NCI-H1436 treated with DMSO at 0.1 percent for 48 hours (cell line): Measurements from ENCODE around the gene CERS6.
"Not testable (repeated sequence)": the region's sequence is repeated elsewhere in the genome, so short reads cannot be mapped to it uniquely, and the experiment has no call there.

Experiments
- DNase-seq: peaks from one replicate; lab custom pipeline; 2025; lab: John Stamatoyannopoulos, UW

CERS6 gene

GRCh38 chr2:168501466-168502065, 45.5 kb downstream of the CERS6 start:
- DNase-seq: no peak

DNA sequence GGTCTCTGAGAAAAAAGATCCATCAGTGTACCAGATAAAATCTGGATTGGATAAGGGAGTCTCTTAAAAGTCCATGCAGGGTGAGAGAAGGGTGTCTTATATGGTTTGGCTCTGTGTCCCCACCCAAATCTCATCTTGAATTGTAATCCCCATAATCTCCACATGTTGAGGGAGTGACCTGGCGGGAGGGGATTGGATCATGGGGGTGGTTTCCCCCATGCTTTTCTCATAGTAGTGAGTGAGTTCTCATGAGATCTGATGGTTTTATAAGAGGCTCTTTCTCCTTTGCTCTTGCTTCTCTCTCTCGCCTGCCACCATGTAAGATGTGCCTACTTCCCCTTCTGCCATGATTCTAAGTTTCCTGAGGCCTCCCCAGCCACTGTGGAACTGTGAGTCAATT, 46.8 kb downstream of the CERS6 start:
- not testable (repeated sequence) for DNase-seq

DNA sequence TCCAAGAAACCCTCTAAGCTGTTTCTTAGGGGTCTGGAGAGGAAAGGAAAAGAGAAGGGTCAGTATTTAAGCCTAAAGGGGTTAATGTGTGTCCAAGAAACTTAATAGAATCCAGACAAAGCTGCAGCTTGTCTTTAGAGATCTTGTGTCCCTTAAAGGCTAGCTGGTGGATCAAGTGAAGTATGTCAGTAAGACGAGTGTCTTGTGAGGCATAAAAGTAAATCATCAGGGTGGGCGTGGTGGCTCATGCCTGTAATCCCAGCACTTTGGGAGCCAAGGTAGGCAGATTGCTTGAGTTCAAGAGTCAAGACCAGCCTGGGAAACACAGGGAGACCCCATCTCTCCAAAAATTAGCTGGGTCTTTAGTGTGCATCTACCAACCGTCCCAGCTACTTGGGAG, 47.8 kb downstream of the CERS6 start:
- no peak for DNase-seq

GRCh38 chr2:168504323-168504722, 48.3 kb downstream of the CERS6 start:
- no peak for DNase-seq

GRCh38 chr2:168510125-168510756, 54.2 kb downstream of the CERS6 start:
- no peak for DNase-seq

DNA sequence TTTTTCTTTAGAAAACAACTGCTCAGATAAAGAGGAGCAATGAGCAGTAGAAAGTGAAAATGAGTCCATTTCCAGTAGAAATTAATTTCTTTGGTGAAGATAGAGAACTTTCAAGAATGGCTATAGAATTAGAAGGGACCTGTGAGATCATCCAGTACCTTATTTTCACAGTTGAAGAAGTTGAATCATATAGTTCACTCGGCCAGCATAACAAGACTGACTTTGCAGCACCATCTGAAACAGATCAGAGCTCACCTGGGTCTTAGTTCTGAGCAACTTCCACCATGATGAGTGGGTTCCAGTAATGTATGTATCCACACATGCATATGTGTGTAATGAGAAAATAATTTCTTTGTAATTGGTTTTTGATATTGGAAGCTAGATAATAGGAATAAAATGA, 58.6 kb downstream of the CERS6 start:
- no peak for DNase-seq

- no peak for DNase-seq
Measured at GRCh38 chr2:168515502-168515901, 59.4 kb downstream of the CERS6 start.

DNA sequence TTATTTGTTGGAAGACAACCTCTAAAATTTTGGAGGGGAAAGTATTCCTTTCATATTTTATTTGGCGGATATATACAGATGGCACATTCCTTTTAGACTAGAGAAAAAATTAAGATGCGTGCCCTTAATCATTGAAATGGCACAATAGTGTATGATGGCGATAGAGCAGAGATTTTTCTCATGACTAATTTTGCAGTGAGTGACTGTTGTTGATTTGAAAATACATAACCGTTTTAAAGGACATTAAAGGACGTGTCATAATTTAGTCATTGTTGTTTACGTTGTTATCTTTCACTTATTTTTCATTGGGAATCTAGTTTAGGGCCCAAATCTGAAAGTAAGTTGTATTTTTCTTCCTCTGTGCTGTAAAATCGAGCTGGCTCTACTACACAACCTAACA, 61.7 kb downstream of the CERS6 start:
- no peak for DNase-seq

DNA sequence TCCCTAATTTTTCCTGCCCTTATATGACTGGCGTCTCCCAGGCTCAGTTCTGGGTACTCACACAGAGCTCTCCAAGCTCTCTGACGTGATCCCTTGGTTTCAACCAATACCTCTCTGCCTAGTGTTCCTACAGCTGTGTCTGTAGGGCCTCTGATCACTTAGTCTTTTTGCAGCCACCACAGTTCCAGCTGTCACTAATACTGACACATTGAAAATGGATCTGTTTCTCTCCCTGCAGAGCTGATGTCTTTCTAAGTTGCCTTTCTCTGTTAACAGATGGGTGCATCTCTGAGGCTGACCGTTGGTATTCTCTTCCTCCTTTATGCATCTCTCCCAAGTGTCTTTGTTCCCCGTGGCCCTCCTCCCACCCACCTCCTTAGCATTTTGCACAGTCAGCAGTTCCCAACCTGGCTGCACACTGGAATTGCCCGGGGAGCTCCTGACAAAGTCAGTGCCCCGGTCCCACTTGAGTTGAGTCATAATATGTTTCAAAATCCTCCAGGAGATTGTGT, 62.5 kb downstream of the CERS6 start:
- no peak for DNase-seq

DNA sequence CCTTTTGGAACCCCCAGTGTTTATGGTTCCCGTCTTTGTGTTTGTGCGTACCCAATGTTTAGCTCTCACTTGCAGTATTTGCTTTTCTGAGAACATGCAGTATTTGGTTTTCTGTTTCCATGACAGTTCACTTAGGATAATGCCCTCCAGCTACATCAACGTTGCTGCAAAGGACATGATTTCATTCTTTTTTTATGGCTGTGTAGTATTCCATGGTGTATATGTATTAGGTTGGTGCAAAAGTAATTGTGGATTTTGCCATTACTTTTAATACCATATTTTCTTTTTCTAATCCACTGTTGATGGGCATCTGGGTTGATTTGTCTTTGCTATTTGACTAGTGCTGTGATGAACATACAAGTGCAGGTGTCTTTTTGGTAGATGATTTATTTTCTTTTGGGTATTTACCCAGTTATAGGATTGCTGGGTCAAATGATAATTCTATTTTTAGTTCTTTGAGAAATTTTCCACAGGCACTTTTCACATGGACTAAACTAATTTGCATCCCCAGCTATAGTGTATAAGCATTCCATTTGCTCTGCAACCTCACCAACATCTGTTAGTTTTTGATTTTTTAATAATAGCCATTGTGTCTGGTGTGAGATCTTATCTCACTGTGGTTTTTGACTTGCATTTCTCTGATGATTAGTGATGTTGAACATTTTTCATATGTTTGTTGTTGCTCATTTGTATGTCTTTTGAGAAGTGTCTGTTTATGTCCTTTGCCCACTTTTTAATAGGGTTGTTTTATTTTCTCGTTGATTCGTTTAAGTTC, 63.6 kb downstream of the CERS6 start:
- DNase-seq: no peak

GRCh38 chr2:168521053-168521741, 65.1 kb downstream of the CERS6 start:
- DNase-seq: no peak

DNA sequence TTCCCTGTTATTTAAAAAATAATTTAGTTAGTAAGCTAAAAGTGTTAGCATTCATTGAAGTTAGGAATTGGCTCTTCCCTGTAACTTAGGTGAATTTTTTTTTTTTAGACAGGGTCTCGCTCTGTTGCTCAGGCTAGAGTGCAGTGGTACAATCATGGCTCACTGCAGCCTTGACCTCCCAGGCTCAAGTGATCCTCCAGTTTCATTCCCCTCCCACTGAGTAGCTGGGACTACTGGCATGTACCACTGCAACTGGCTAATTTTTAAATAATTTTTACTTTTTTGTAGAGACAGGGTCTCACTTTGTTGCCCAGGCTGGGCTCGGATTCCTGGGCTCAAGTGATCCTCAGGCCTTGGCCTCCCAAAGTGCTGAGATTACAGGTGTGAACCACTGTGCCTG, 66.4 kb downstream of the CERS6 start:
- DNase-seq: no peak

GRCh38 chr2:168524005-168524404, 67.9 kb downstream of the CERS6 start:
- DNase-seq: no peak

GRCh38 chr2:168525020-168525419, 68.9 kb downstream of the CERS6 start:
- DNase-seq: no peak

DNA sequence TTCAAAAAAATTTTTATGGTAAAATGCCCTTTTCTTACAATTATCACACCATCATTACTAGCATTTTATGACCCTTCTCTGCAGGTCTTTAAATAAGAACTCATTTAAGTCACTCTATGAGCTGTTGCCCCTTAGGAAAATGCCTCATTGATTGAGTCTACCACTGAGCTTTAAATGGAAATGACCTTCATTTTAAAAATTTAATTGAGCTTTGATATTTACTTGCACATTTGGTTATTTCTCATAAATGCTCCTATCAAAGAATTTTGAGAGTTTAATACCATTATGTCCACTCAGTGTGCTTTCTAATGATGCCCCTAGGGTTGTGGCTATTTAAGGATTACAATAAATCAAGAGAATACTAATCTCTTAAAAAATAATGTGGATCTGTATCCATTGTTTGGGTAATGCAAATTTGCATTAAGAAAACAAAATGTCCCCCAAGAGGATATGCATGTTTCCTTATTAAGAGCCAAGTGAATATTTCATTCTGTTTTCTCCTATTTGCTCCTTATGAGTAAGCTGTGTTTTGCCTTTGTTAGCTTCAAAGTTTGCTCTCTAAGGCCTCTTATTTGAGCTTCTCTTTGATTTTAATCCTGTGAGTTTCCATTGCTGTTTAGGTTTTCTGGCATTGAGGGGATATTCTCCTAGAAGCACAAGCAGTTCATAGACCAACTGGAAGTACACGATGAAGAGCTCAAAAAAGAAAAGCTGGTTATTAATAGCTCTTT, 69.8 kb downstream of the CERS6 start:
- DNase-seq: no peak

DNA sequence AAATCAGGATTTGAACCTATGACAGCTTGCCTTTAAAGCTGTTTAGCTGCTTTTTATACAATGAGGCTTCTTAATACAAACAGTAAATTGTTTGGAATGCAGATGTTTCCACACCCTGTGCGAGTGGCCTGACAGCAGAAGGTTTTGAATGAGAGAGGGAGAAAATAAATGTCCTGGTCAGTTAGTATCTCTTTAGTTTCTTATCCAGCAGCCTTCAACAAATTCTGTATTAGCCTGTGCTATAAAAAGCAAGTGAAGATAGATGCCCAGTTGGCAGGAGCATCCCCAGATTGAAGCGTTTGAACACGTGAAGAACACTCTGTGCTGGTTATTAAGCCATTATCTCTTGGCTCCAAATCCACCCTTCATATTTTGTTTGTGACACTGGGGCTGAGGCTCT, 70.6 kb downstream of the CERS6 start:
- no peak for DNase-seq

DNA sequence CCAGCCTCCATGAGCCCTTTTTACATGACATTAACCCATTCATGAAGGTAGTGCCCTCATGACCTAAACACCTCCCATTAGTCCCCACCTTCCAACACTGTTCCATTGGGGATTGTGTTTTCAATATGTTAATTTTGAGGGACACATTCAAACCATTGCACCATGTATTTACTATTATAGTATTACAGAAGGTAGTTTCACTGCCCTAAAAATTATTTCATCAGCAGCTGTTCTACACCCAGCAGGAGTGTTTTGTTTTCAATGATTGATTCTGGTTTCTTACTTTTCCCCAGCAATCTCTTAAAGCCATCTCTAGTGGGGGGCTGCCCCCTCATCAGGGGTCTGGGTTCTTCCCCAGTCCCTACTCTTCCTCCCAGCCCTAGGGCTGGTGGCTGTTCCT, 71.9 kb downstream of the CERS6 start:
- no peak for DNase-seq

DNA sequence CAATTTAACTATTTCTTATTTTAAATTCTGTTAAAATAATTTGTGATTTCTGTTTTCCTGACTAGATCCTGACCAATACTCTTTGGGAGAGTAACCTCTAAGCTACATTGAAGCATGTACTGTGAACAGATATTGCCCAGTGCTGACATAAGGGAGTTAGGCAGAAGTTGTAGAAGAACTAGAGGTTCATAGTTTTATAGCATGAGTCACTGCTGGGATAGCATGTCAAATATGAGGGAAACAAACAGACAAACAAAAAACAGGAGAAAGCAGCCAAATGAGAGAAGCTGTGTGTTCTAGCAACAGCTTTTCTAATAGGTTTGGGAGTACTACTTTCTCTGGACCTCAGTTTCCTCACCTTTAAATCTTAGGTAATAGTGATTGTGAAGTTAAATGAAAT, 72.4 kb downstream of the CERS6 start:
- DNase-seq: no peak

DNA sequence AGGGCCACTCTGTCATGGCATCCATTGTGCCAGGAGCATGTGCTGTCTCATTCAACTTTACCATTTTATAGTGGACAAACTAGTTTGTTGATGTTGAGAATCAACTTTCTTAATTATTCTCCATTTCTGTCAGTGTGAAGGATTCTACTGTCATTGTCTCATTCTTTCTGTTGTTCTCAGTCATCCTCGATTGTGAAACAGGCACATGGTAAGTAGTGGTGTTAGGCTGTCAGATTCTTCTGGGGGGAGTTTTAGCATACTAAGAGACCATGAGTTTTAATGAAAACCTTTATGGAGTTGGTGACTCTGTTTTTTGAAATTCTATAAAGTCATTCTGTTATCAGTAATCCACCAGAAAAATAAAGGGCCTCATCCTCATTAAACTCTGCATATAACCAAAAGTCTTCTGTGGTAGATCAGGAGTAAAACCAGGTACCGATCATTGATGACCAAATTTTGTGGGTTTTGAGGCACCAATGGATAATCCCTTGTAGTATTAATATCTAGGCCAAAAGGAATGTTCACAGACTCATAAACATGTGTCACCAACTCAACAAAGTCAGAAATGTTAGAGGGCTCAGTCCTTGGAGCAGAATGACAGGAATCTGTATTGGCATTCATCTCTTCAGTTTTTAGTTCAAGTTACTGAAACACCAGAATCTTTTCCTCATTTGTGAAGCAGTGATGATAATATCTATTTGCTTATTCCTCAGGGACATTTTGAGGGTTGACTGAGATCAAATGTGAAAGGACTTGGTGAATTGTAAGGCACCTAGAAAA, 73.2 kb downstream of the CERS6 start:
- no peak for DNase-seq

DNA sequence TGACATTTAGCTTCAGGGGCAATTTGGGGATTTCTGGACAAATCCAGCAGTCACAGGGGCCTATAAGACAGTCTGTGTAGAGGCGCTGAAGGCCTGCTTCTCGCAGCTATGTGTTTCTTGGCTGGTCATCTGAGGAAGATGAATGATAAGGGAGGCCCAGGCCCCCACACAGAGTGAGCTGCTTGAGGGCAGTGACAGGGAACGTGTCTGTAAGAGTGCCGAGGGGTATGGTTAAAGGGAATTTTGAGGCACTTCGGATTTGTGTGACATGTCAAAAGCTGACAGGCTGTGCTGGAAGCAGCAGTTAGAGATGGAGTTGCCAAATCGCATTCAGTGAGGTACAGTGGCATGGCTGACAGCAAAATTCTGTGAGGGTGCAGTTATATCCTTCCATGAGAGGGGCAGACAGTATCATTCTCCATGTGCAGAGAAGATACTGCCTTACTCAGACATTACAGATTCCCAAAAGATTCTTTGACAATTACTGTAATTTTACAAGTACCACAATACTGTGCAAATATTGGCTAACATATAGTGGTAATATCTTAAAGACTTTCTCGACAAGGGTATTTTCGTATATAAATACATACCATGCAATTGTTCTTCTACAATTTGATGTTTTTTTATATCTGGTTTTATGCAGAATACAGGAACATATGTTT, 74.0 kb downstream of the CERS6 start:
- no peak for DNase-seq
